ENCODE measurements around the gene EML3. TPM values are rescaled to one million over a fixed set of nuclear protein-coding genes. Genes with fewer than 3 reads are reported as not detected.

Gene EML3
- total RNA-seq, 1 experiment from 2014 or later: 51.1 TPM

- TF ChIP-seq E2F5 (CRISPR knock-in tag; IDR thresholded peaks at IDR 0.05) (peak; percentile 79; the same call in 1 of the 2 replicates), ATF6 (CRISPR knock-in tag; IDR thresholded peaks at IDR 0.05) (no peak), ERG (CRISPR knock-in tag; IDR thresholded peaks at IDR 0.05) (no peak), JAZF1 (CRISPR knock-in tag; IDR thresholded peaks at IDR 0.05) (no peak), NR2C2 (CRISPR knock-in tag; IDR thresholded peaks at IDR 0.05) (peak; percentile 68; the same call in 1 of the 2 replicates), USF2 (CRISPR knock-in tag; IDR thresholded peaks at IDR 0.05) (peak; percentile 36; the same call in 1 of the 2 replicates), AFF4 (CRISPR knock-in tag; IDR thresholded peaks at IDR 0.05; ENCODE audit: borderline replicate concordance) (no peak), NR3C1 (CRISPR knock-in tag; conservative IDR thresholded peaks at IDR 0.05; ENCODE audit: low read depth) (no peak), KAT7 (CRISPR knock-in tag; IDR thresholded peaks at IDR 0.05; ENCODE audit: borderline replicate concordance) (peak; percentile 61; the same call in 1 of the 2 replicates), ZNF512 (CRISPR knock-in tag; IDR thresholded peaks at IDR 0.05; ENCODE audit: borderline replicate concordance) (no peak), EMX1 (CRISPR knock-in tag; IDR thresholded peaks at IDR 0.05) (no peak), ZNF317 (CRISPR knock-in tag; IDR thresholded peaks at IDR 0.05; ENCODE audit: borderline replicate concordance, low read depth) (no peak), ZNF671 (CRISPR knock-in tag; IDR thresholded peaks at IDR 0.05) (no peak), ZNF219 (CRISPR knock-in tag; IDR thresholded peaks at IDR 0.05; ENCODE audit: borderline replicate concordance) (no peak), RELA (CRISPR knock-in tag; IDR thresholded peaks at IDR 0.05; ENCODE audit: borderline replicate concordance) (no peak), TP53 (CRISPR knock-in tag; IDR thresholded peaks at IDR 0.05) (0 out of 2 replicates have a peak, but pooled peaks have one; percentile 31), MYBL2 (CRISPR knock-in tag; IDR thresholded peaks at IDR 0.05) (peak; percentile 41; the same call in 1 of the 2 replicates), PRRX2 (CRISPR knock-in tag; IDR thresholded peaks at IDR 0.05) (no peak), ATF1 (CRISPR knock-in tag; IDR thresholded peaks at IDR 0.05) (no peak), ZNF416 (CRISPR knock-in tag; IDR thresholded peaks at IDR 0.05) (0 out of 2 replicates have a peak, but pooled peaks have one; percentile 74), FOXK1 (CRISPR knock-in tag; IDR thresholded peaks at IDR 0.05) (peak; percentile 39; the same call in 1 of the 2 replicates), E2F1 (CRISPR knock-in tag; IDR thresholded peaks at IDR 0.05) (0 out of 2 replicates have a peak, but pooled peaks have one; percentile 29), ZSCAN18 (CRISPR knock-in tag; IDR thresholded peaks at IDR 0.05) (no peak), ZNF121 (CRISPR knock-in tag; IDR thresholded peaks at IDR 0.05) (no peak), ZNF396 (CRISPR knock-in tag; IDR thresholded peaks at IDR 0.05; ENCODE audit: borderline replicate concordance) (no peak)
These were observed 33.6 kb upstream of the EML3 start, which contains the start of gene GANAB (continued) for GRCh38 chr11:62645946-62646824.

Measured in WTC11 (cell line).